ENCODE measurements around the gene ADAM19. TPM values are rescaled to one million over a fixed set of nuclear protein-coding genes. Genes with fewer than 3 reads are reported as not detected.
A peak's percentile ranks its signal among the peaks of the same experiment; 100 is the strongest.

ADAM19 gene
- total RNA-seq, 2 donors from 2014 or later = 9.9 to 46.1 TPM

- no peaks in the 10 kb centered on the region for H3K27me3 ChIP-seq (replicated peaks; ENCODE audit: insufficient read depth)
- H3K4me1 ChIP-seq (ENCODE audit: control insufficient read depth in 1 of 2, low read depth in 2 of 2) = peaks cover 14 to 52% of the 10 kb centered on the region in 2 donors
- DNase-seq (ENCODE audit: low spot score) (no peak), ATAC-seq (ENCODE audit: insufficient number of reproducible peaks, low FRiP score, low read depth) (no peak)
- no peak overlapping the region for H3K27ac ChIP-seq
- H3K4me3 ChIP-seq = no peak overlapping the region
- H3K36me3 ChIP-seq = no peaks in the 10 kb centered on the region
- no peaks in the 10 kb centered on the region for H3K9me3 ChIP-seq
- no peak for TF ChIP-seq CTCF (IDR thresholded peaks at IDR 0.05)
These were observed 22.9 kb downstream of the ADAM19 start for GRCh38 chr5:157552650-157553049.

GRCh38 chr5:157550663-157551062, 24.9 kb downstream of the ADAM19 start:
- Histone ChIP-seq H3K9me3 (no peaks in the 10 kb centered on the region), H3K4me3 (no peak overlapping the region), H3K4me1 (ENCODE audit: control insufficient read depth in 1 of 2, low read depth in 2 of 2) (peaks cover 30 to 72% of the 10 kb centered on the region in 2 donors), H3K27ac (no peak overlapping the region), H3K36me3 (no peaks in the 10 kb centered on the region), H3K27me3 (replicated peaks; ENCODE audit: insufficient read depth) (no peaks in the 10 kb centered on the region)
- ATAC-seq (ENCODE audit: insufficient number of reproducible peaks, low FRiP score, low read depth) (no peak), DNase-seq (ENCODE audit: low spot score) (no peak)
- TF ChIP-seq CTCF (IDR thresholded peaks at IDR 0.05) = no peak

GRCh38 chr5:157549954-157550549, 25.5 kb downstream of the ADAM19 start:
- ATAC-seq (ENCODE audit: insufficient number of reproducible peaks, low FRiP score, low read depth) (no peak), DNase-seq (ENCODE audit: low spot score) (no peak)
- Histone ChIP-seq H3K4me1 (ENCODE audit: control insufficient read depth in 1 of 2, low read depth in 2 of 2) (peaks cover 30 to 73% of the 10 kb centered on the region in 2 donors), H3K4me3 (no peak overlapping the region), H3K9me3 (no peaks in the 10 kb centered on the region), H3K27ac (no peak overlapping the region), H3K36me3 (no peaks in the 10 kb centered on the region), H3K27me3 (replicated peaks; ENCODE audit: insufficient read depth) (no peaks in the 10 kb centered on the region)
- no peak for TF ChIP-seq CTCF (IDR thresholded peaks at IDR 0.05)

- peak overlapping the region; percentile 27 to 65 for H3K27ac ChIP-seq
- H3K4me1 ChIP-seq (ENCODE audit: control insufficient read depth in 1 of 2, low read depth in 2 of 2) = peaks cover 30 to 69% of the 10 kb centered on the region in 2 donors
- no peaks in the 10 kb centered on the region for H3K9me3 ChIP-seq
- H3K27me3 ChIP-seq (replicated peaks; ENCODE audit: insufficient read depth) = no peaks in the 10 kb centered on the region
- no peak overlapping the region for H3K4me3 ChIP-seq
- no peak for TF ChIP-seq CTCF (IDR thresholded peaks at IDR 0.05)
- no peak for ATAC-seq (ENCODE audit: insufficient number of reproducible peaks, low FRiP score, low read depth)
- no peak for DNase-seq (ENCODE audit: low spot score)
- no peaks in the 10 kb centered on the region for H3K36me3 ChIP-seq
These were observed 26.3 kb downstream of the ADAM19 start for GRCh38 chr5:157549283-157549629.

GRCh38 chr5:157548513-157549282, 26.9 kb downstream of the ADAM19 start:
- ATAC-seq (ENCODE audit: insufficient number of reproducible peaks, low FRiP score, low read depth) (peak; percentile 68), DNase-seq (ENCODE audit: low spot score) (no peak)
- H3K4me1 ChIP-seq (ENCODE audit: control insufficient read depth in 1 of 2, low read depth in 2 of 2) = peaks cover 33 to 69% of the 10 kb centered on the region in 2 donors
- no peaks in the 10 kb centered on the region for H3K27me3 ChIP-seq (replicated peaks; ENCODE audit: insufficient read depth)
- H3K36me3 ChIP-seq = no peaks in the 10 kb centered on the region
- H3K4me3 ChIP-seq = no peak overlapping the region
- H3K27ac ChIP-seq = peak overlapping the region; percentile 27 to 65
- no peaks in the 10 kb centered on the region for H3K9me3 ChIP-seq
- TF ChIP-seq CTCF (IDR thresholded peaks at IDR 0.05) = no peak

Data from thoracic aorta (tissue), 2 donors.